Uterus (tissue), 4 donors: ENCODE data around the gene ADGRA3. TPM values are rescaled to one million over a fixed set of nuclear protein-coding genes. Genes with fewer than 3 reads are reported as not detected.

ENCODE experiments used
- DNase-seq, 2 donors: peaks; one replicate each; pipeline ENCODE4 v3.0.0-alpha.2; 2019 to 2020
- H3K27ac ChIP-seq, 2 donors: fragments of 200-600 bp; sonication (generic); 1 replicate in 1 of 2; 2 replicates in 1 of 2; pipeline ENCODE4 v1.5.1; 2016 to 2018
- H3K27me3 ChIP-seq, 2 donors: fragments of 200-600 bp; sonication (generic); one replicate each; pipeline ENCODE4 v1.5.1; 2018 to 2019; ENCODE audit warnings: control low read depth in 1 of 2
- H3K36me3 ChIP-seq, 2 donors: fragments of 200-600 bp; sonication (generic); one replicate each; pipeline ENCODE4 v1.5.1; 2019; ENCODE audit warnings: control low read depth in 1 of 2
- H3K4me1 ChIP-seq, 2 donors: fragments of 200-600 bp; sonication (generic); one replicate each; pipeline ENCODE4 v1.5.1; 2018 to 2019; ENCODE audit warnings: control low read depth in 1 of 2
- H3K4me3 ChIP-seq, 2 donors: fragments of 200-600 bp; sonication (generic); 1 replicate in 1 of 2; 2 replicates in 1 of 2; pipeline ENCODE4 v1.5.1; 2018 to 2019; ENCODE audit warnings: mild to moderate bottlenecking in 1 of 2
- H3K9me3 ChIP-seq, 2 donors: fragments of 200-600 bp; sonication (generic); one replicate each; pipeline ENCODE4 v1.5.1; 2019; ENCODE audit warnings: control low read depth in 1 of 2
- CTCF ChIP-seq, 4 experiments: fragments of 200-600 bp in 2 of 4; fragments of 450-650 bp in 2 of 4; sonication (generic) in 2 of 4; IDR thresholded peaks; one replicate each; pipeline ENCODE4 v1.5.1; 2016 to 2019; ENCODE audit warnings: antibody characterized with exemption in 4 of 4, mild to moderate bottlenecking in 2 of 4, moderate library complexity in 1 of 4
- POLR2A ChIP-seq, 2 donors: fragments of 450-650 bp; IDR thresholded peaks; one replicate each; pipeline ENCODE4 v1.6.1; 2016; ENCODE audit warnings: antibody characterized with exemption in 2 of 2, mild to moderate bottlenecking in 1 of 2, moderate library complexity in 1 of 2
- intact Hi-C: fragments of 100-400 bp; cut with DNase I; formaldehyde crosslinking; loops from one replicate; pipeline ENCODE4 v1.15.1; 2023; ENCODE audit warnings: low total_unique reads
- total RNA-seq, 4 donors: library from RNA; depleted of rRNA in 3 of 4; stranded (reverse); fragments of >200 nt in 3 of 4; gene quantifications; one replicate each; pipeline versions ENCODE4 v1.1.0 to v1.2.4, GENCODE V29; 2014 to 2023
- donor health status: DM: yes; HTN: yes; CAD: no.

ADGRA3 gene
- total RNA-seq, 4 donors from 2014 or later: 35.3 to 103 (median 45.4) TPM

GRCh38 chr4:22413471-22413870, 102.4 kb downstream of the ADGRA3 start:
- Histone ChIP-seq H3K27ac (no peak overlapping the region), H3K9me3 (no peaks in the 10 kb centered on the region), H3K36me3 (no peaks in the 10 kb centered on the region), H3K27me3 (no peaks in the 10 kb centered on the region), H3K4me1 (no peaks in the 10 kb centered on the region), H3K4me3 (no peak overlapping the region)
- DNase-seq: no peak
- no peak for TF ChIP-seq CTCF (IDR thresholded peaks at IDR 0.05)
- TF ChIP-seq POLR2A (IDR thresholded peaks at IDR 0.05): no peak
- intact Hi-C loops: no loop called here

GRCh38 chr4:22412013-22412412, 103.9 kb downstream of the ADGRA3 start:
- intact Hi-C loops: no loop called here
- TF ChIP-seq CTCF (IDR thresholded peaks at IDR 0.05): no peak
- no peak for TF ChIP-seq POLR2A (IDR thresholded peaks at IDR 0.05)

GRCh38 chr4:22410645-22411247, 105.1 kb downstream of the ADGRA3 start:
- no peaks in the 10 kb centered on the region for H3K4me1 ChIP-seq
- TF ChIP-seq POLR2A (IDR thresholded peaks at IDR 0.05) (no peak), CTCF (IDR thresholded peaks at IDR 0.05) (peak; percentile 34 to 61 (median 44))
- DNase-seq: no peak
- H3K27ac ChIP-seq: no peak overlapping the region
- no peaks in the 10 kb centered on the region for H3K9me3 ChIP-seq
- H3K27me3 ChIP-seq: no peaks in the 10 kb centered on the region
- H3K4me3 ChIP-seq: no peak overlapping the region
- no peaks in the 10 kb centered on the region for H3K36me3 ChIP-seq
- intact Hi-C loops: no loop called here

More at GRCh38 chr4:22412013-22412412, 103.9 kb downstream of the ADGRA3 start:
- no peak overlapping the region for H3K27ac ChIP-seq
- H3K36me3 ChIP-seq: no peaks in the 10 kb centered on the region
- H3K9me3 ChIP-seq: no peaks in the 10 kb centered on the region
- H3K4me1 ChIP-seq: no peaks in the 10 kb centered on the region
- no peak overlapping the region for H3K4me3 ChIP-seq
- DNase-seq: no peak
- no peaks in the 10 kb centered on the region for H3K27me3 ChIP-seq

- intact Hi-C loops: loop anchor here (5.0 kb wide), 1 partner anchor 284 kb away; the partner anchor contains the start of gene GBA3
- Histone ChIP-seq H3K4me3 (no peak overlapping the region), H3K9me3 (no peaks in the 10 kb centered on the region), H3K27me3 (no peaks in the 10 kb centered on the region), H3K27ac (no peak overlapping the region), H3K4me1 (no peaks in the 10 kb centered on the region), H3K36me3 (no peaks in the 10 kb centered on the region)
- no peak for DNase-seq
- no peak for TF ChIP-seq CTCF (IDR thresholded peaks at IDR 0.05)
- no peak for TF ChIP-seq POLR2A (IDR thresholded peaks at IDR 0.05)
Observed at GRCh38 chr4:22408474-22408873, 107.4 kb downstream of the ADGRA3 start.

GRCh38 chr4:22407361-22407760, 108.5 kb downstream of the ADGRA3 start:
- H3K9me3 ChIP-seq: no peaks in the 10 kb centered on the region
- H3K27me3 ChIP-seq: no peaks in the 10 kb centered on the region
- TF ChIP-seq CTCF (IDR thresholded peaks at IDR 0.05) (no peak), POLR2A (IDR thresholded peaks at IDR 0.05) (no peak)
- DNase-seq: no peak
- no peak overlapping the region for H3K27ac ChIP-seq
- intact Hi-C loops: loop anchor here (5.0 kb wide), 1 partner anchor 285 kb away; the partner anchor contains the start of gene GBA3
- H3K4me1 ChIP-seq: no peaks in the 10 kb centered on the region
- H3K4me3 ChIP-seq: no peak overlapping the region
- no peaks in the 10 kb centered on the region for H3K36me3 ChIP-seq
